Right cardiac atrium (tissue), 5 donors: ENCODE measurements around the gene GJB4. TPM values are rescaled to one million over a fixed set of nuclear protein-coding genes. Genes with fewer than 3 reads are reported as not detected.
A peak's percentile ranks its signal among the peaks of the same experiment; 100 is the strongest.

Experiments
- ATAC-seq, 2 donors: fragments of 200-7000 bp; cut with Tn5 transposase; one replicate each; pipeline versions ENCODE4 v1.8.0 to v1.9.1; 2020; ENCODE audit warnings: moderate library complexity in 2 of 2, mild to moderate bottlenecking in 1 of 2
- DNase-seq, 3 donors: peaks; one replicate each; pipeline ENCODE4 v3.0.0-alpha.2; 2020
- H3K27ac ChIP-seq: one replicate; pipeline ENCODE4 v1.5.1; 2013; ENCODE audit warnings: mild to moderate bottlenecking, low read length, control low read depth, moderate library complexity
- H3K27me3 ChIP-seq: one replicate; pipeline ENCODE4 v1.6.1; 2013; ENCODE audit not compliant: control insufficient read depth, insufficient read depth
- H3K4me1 ChIP-seq: one replicate; pipeline ENCODE4 v1.6.1; 2013; ENCODE audit warnings: low read length; ENCODE audit not compliant: control insufficient read depth, insufficient read depth
- H3K4me3 ChIP-seq: one replicate; pipeline ENCODE4 v1.5.1; 2013; ENCODE audit warnings: low read length, control low read depth
- H3K9me3 ChIP-seq: one replicate; pipeline ENCODE4 v1.6.1; 2013; ENCODE audit warnings: low read length; ENCODE audit not compliant: control insufficient read depth
- WGBS: extraction: QIAGEN DNeasy Blood & Tissue Kit; methylation state at CpG from one replicate; pipeline ENCODE4 v1.1.7; 2013; 5-methylcytosine and 5-hydroxymethylcytosine counted together
- intact Hi-C, 4 donors: fragments of 100-400 bp; cut with DNase I; formaldehyde crosslinking; loops; one replicate each; pipeline versions ENCODE4 v1.11.0 to v1.14.0; 2022 to 2023
- polyA plus RNA-seq: library from polyadenylated mRNA; stranded (reverse); fragments of 200-250 nt; gene quantifications from one replicate; pipeline ENCODE4 v1.2.3, GENCODE V29; 2013
- total RNA-seq, 4 donors: library from RNA; stranded (reverse); fragmentation: NEBNext Ultra II Directional; extraction: Animal tissue kit (Norgen Biotek cat#: 25700); gene quantifications; one replicate each; pipeline ENCODE4 v1.2.1, GENCODE V29; 2021
- donor health status: healthy with polysubstance abuse.
- donor health status: DM: no; HTN: yes; CAD: no.
- donor health status: DM: no; HTN: no; CAD: no.
- donor health status: DM: no; HTN: yes; CAD: no; lungs with severe emphysema.
- donor health status: DM: yes; HTN: yes; CAD: no.

The GJB4 gene
- total and polyA plus RNA-seq, 5 donors: not detected

DNA sequence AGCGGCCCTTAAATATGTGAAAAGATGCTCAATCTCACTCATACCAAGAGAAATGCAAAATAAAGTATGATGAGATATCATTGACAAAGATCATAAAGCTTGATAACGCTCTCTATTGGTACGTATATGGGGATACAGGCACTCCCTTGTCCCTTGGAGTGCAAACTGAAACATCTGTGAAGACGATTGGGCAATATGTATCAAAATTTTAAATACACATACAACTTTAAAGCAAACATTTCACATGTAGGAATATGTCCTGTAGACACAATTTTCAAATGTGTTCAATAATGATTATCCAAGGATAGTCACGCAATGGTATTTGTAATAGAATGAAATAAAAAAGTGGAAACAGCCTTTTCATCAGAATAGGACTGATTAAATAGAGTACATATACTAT lies 19.5 kb downstream of the GJB4 start:
- WGBS: 86% methylated on average over 5 of the region's 5 CpGs
- intact Hi-C loops: no loop called here
- H3K27me3 ChIP-seq: no peaks in the 10 kb centered on the region

DNA sequence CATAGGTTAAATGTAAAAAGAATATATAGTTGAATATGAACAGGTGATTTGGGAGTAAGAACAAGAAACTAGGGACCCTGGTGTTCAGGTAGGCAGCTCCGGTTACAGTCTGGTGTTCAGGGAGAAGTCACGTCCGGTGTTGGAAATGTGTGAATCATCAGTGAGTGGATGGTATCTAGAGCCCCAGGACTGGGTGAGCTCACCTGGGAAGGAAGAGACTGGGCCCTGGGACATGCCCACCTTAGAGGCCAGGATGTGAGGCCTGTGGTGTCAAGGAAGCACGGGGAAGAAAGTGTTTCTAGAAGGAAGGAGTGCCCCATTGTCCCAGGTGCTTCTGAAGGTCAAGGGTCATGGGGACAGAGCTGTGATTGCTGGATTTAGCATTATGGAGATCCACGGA lies 20.0 kb downstream of the GJB4 start:
- Histone ChIP-seq H3K4me3 (no peak overlapping the region), H3K27me3 (no peaks in the 10 kb centered on the region), H3K27ac (no peak overlapping the region), H3K9me3 (no peaks in the 10 kb centered on the region), H3K4me1 (no peaks in the 10 kb centered on the region)
- intact Hi-C loops: no loop called here
- WGBS: 69% methylated on average over 5 of the region's 5 CpGs
- no peak for DNase-seq
- ATAC-seq: no peak

More for the DNA sequence above, 19.5 kb downstream of the GJB4 start:
- H3K27ac ChIP-seq: no peak overlapping the region
- ATAC-seq: no peak
- H3K9me3 ChIP-seq: no peaks in the 10 kb centered on the region
- no peaks in the 10 kb centered on the region for H3K4me1 ChIP-seq
- DNase-seq: no peak
- H3K4me3 ChIP-seq: no peak overlapping the region

DNA sequence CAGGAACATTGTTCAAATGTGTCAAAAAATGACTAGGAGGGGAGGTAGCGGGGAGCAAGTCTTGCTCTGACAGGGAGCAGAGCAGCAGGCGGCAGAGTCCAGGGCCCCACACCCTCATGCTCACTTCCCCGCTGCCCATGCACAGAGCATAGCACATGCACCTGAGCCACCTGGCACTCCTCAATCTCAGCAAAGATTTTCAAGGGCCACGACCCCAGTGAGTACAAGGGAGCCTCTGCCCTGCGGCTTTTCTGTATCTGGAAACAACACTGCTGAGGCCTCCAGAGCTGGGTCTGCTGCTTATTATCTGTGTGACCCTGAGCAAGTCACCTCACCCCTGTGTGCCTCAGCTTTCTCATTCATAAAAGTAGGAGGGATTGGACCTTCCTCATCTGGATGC lies 20.4 kb downstream of the GJB4 start:
- no peaks in the 10 kb centered on the region for H3K4me1 ChIP-seq
- WGBS: 83% methylated on average over 5 of the region's 5 CpGs
- no peak overlapping the region for H3K27ac ChIP-seq
- ATAC-seq: no peak
- H3K4me3 ChIP-seq: no peak overlapping the region
- no peak for DNase-seq
- H3K9me3 ChIP-seq: no peaks in the 10 kb centered on the region
- H3K27me3 ChIP-seq: no peaks in the 10 kb centered on the region
- intact Hi-C loops: no loop called here

DNA sequence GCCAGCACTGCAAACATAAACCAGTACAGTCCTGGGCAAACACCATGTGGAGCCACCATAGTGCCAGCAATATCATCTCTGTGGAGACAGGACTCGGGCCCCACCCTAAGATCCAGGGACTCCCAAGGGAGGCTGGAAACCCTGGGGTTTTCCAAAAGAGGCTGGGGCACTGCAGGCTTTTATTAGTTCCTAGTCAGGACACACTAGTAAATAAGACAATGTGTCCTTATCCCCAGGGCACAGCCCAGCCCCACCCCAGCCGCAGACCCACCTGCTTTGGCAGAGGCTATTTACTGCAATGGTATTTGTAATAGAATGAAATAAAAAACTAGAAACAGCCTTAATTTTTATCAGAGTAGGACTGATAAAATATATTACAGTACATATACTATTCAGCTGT lies 21.0 kb downstream of the GJB4 start:
- Histone ChIP-seq H3K27me3 (no peaks in the 10 kb centered on the region), H3K4me1 (no peaks in the 10 kb centered on the region), H3K4me3 (no peak overlapping the region), H3K27ac (no peak overlapping the region), H3K9me3 (no peaks in the 10 kb centered on the region)
- DNase-seq (no peak), ATAC-seq (no peak)
- intact Hi-C loops: no loop called here
- WGBS: 80% methylated on average over 2 of the region's 2 CpGs

DNA sequence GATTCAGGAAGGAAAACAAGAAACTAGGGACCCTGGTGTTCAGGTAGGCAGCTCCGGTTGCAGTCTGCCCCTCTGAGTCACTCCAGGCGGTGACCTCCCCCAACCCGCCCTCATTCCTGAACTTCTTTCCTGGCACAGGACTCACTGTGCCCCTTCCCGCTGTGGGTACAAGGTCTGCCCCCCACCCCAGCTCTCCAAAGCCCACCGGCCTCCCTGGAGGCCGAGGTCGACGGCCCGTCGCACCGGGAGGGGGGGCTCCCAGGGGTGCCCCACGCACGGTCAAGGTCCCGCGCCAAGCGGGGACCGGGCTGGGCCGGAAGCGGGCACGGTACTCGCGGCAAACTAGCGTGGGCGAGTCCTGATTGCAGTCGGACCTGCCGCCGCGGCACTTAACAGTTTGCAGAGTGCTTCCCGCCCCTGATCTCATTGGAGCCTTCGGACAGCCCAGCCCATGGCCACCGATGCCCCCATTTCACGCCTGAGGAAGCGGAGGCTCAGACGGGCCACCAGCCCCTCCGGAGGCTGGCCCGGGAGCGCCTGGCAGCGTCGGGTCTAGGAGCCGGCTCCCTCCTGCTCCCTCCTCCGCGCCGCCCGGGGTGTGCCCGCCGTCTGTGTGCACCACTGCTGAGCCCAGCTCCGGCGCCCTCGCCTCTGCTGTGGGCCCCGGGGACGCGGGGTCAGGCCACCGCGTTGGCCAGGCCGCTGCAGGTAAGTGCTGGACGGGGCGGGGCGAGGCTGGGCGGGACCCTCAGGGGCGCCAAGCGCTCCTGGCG lies 21.7 kb downstream of the GJB4 start, which contains the start of gene GJB3:
GJB3 (plus strand) TSS at position 144 of the 773 bp plus-strand sequence. CDS start 3,549 bp downstream, outside the sequence.
- WGBS: 3% methylated on average over 62 of the region's 62 CpGs
- H3K4me1 ChIP-seq: no peaks in the 10 kb centered on the region
- H3K9me3 ChIP-seq: no peaks in the 10 kb centered on the region
- H3K27ac ChIP-seq: no peak within 1 kb of the TSS
- intact Hi-C loops: no loop called here
- ATAC-seq (peak; percentile 30 to 47), DNase-seq (no peak)
- peak within 1 kb of the TSS; percentile 6 for H3K4me3 ChIP-seq
- no peaks in the 10 kb centered on the region for H3K27me3 ChIP-seq

DNA sequence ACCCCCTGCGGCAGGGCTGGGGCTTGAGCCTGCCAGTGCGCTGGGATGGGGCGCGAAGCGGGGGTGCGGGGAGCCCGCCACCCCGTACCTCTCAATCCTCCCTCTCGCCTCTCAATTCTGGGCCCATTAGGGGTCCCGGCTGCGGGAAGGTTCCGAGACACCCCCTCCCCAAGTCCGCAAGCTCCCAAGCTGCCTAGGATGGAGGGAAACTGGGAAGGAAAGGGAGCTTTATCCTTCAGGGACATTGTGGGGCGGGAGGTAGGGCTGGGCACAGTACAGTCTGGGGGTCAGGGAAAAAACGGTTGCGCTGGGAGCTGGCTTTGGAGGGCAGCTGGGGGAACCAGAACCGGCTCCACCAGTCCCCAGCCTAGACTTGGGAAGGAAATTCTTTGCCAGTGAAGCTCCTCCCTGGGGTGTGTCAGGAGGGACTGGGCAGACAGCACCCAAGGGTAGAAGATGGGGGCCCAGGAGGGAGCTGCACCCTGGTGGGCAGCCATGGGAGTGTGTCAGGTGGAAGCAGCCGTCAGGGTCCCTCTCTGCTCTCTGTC lies 22.4 kb downstream of the GJB4 start:
- Histone ChIP-seq H3K4me1 (peaks cover 2% of the 10 kb centered on the region), H3K9me3 (no peaks in the 10 kb centered on the region), H3K4me3 (no peak overlapping the region), H3K27ac (no peak overlapping the region), H3K27me3 (no peaks in the 10 kb centered on the region)
- ATAC-seq (no peak), DNase-seq (no peak)
- WGBS: 9% methylated on average over 18 of the region's 18 CpGs
- intact Hi-C loops: no loop called here

DNA sequence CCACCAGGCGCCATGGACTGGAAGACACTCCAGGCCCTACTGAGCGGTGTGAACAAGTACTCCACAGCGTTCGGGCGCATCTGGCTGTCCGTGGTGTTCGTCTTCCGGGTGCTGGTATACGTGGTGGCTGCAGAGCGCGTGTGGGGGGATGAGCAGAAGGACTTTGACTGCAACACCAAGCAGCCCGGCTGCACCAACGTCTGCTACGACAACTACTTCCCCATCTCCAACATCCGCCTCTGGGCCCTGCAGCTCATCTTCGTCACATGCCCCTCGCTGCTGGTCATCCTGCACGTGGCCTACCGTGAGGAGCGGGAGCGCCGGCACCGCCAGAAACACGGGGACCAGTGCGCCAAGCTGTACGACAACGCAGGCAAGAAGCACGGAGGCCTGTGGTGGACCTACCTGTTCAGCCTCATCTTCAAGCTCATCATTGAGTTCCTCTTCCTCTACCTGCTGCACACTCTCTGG lies 25.2 kb downstream of the GJB4 start:
- ATAC-seq (no peak), DNase-seq (no peak)
- no peak overlapping the region for H3K27ac ChIP-seq
- H3K4me3 ChIP-seq: no peak overlapping the region
- peaks cover 2% of the 10 kb centered on the region for H3K4me1 ChIP-seq
- H3K9me3 ChIP-seq: no peaks in the 10 kb centered on the region
- intact Hi-C loops: loop anchor here in 3 of 4 donors (5.0 kb wide), 3 partner anchors 63 to 83 kb away; no protein-coding TSS in a partner anchor
- 85% methylated on average over 28 of the region's 28 CpGs for WGBS
- no peaks in the 10 kb centered on the region for H3K27me3 ChIP-seq

DNA sequence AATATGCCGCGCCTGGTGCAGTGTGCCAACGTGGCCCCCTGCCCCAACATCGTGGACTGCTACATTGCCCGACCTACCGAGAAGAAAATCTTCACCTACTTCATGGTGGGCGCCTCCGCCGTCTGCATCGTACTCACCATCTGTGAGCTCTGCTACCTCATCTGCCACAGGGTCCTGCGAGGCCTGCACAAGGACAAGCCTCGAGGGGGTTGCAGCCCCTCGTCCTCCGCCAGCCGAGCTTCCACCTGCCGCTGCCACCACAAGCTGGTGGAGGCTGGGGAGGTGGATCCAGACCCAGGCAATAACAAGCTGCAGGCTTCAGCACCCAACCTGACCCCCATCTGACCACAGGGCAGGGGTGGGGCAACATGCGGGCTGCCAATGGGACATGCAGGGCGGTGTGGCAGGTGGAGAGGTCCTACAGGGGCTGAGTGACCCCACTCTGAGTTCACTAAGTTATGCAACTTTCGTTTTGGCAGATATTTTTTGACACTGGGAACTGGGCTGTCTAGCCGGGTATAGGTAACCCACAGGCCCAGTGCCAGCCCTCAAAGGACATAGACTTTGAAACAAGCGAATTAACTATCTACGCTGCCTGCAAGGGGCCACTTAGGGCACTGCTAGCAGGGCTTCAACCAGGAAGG lies 25.8 kb downstream of the GJB4 start:
- no peak overlapping the region for H3K27ac ChIP-seq
- H3K4me3 ChIP-seq: no peak overlapping the region
- no peaks in the 10 kb centered on the region for H3K27me3 ChIP-seq
- intact Hi-C loops: loop anchor here in 3 of 4 donors (5.0 kb wide), 3 partner anchors 62 to 82 kb away; no protein-coding TSS in a partner anchor
- DNase-seq (no peak), ATAC-seq (no peak)
- peaks cover 2% of the 10 kb centered on the region for H3K4me1 ChIP-seq
- H3K9me3 ChIP-seq: no peaks in the 10 kb centered on the region
- 87% methylated on average over 22 of the region's 22 CpGs for WGBS

DNA sequence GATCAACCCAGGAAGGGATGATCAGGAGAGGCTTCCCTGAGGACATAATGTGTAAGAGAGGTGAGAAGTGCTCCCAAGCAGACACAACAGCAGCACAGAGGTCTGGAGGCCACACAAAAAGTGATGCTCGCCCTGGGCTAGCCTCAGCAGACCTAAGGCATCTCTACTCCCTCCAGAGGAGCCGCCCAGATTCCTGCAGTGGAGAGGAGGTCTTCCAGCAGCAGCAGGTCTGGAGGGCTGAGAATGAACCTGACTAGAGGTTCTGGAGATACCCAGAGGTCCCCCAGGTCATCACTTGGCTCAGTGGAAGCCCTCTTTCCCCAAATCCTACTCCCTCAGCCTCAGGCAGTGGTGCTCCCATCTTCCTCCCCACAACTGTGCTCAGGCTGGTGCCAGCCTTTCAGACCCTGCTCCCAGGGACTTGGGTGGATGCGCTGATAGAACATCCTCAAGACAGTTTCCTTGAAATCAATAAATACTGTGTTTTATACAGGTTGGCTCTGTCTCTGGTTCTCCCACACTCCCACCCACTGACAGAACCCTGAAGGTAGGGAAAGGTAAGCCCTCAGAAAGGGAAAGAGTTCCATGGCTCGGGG lies 26.4 kb downstream of the GJB4 start:
- 67% methylated on average over 4 of the region's 4 CpGs for WGBS
- intact Hi-C loops: loop anchor here in 3 of 4 donors (2.0 to 5.0 kb wide), 4 partner anchors 61 to 81 kb away; no protein-coding TSS in a partner anchor
- no peak for ATAC-seq
- Histone ChIP-seq H3K9me3 (no peaks in the 10 kb centered on the region), H3K4me1 (peaks cover 2% of the 10 kb centered on the region), H3K4me3 (no peak overlapping the region), H3K27me3 (no peaks in the 10 kb centered on the region), H3K27ac (no peak overlapping the region)
- no peak for DNase-seq

DNA sequence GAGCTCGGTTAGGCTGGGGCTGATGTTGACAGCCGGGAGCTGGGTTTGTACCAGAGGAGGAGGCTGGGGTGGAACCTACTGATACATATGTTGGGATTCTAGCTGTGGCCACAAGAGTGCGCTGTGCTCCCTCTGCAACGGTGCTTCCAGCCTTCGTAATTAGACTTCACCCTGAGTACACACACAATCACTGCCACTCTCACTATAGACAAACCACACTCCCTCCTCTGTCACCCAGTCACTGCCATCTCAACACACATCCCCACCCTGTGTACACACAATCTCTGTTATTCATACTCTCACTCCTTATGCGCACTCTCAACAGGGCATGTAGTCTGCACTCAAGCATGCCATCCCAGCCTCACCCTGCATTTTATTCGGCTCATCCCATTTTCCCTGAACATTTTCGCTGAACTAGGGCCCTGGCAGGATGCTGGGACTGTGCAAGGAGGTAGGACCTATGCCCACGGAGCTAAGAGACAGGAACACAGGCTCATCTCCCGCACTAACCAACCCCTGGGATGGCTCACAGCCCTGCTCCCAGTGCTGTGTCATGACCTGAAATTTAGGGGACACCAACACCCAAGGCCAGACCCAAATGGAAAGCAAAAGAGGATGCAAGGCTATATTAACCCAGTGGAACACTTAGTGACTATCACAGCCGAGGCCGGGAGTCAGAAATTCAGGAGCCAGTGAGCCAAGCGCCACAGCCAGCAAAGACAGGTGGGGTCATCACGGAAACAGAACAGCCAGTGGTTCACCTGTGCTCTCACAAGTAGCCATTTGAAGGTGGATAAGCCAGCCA lies 27.2 kb downstream of the GJB4 start:
- H3K27ac ChIP-seq: no peak overlapping the region
- no peaks in the 10 kb centered on the region for H3K27me3 ChIP-seq
- ATAC-seq: peak; percentile 78 to 80
- peak; percentile 72 to 87 (median 80) for DNase-seq
- WGBS: 50% methylated on average over 14 of the region's 14 CpGs
- no peaks in the 10 kb centered on the region for H3K9me3 ChIP-seq
- H3K4me3 ChIP-seq: no peak overlapping the region
- intact Hi-C loops: loop anchor here in 3 of 4 donors (2.0 to 5.0 kb wide), 4 partner anchors 61 to 81 kb away; no protein-coding TSS in a partner anchor
- peaks cover 2% of the 10 kb centered on the region for H3K4me1 ChIP-seq
